Anterior cingulate cortex (tissue), 58 donors: ENCODE measurements around the gene SPC25.
"Not testable (repeated sequence)": the region's sequence is repeated elsewhere in the genome, so short reads cannot be mapped to it uniquely, and the experiment has no call there.

Experiments
- DNase-seq, 58 donors: peaks; one replicate each; lab custom pipeline; 2025; lab: John Stamatoyannopoulos, UW

Gene SPC25

GRCh38 chr2:168904358-168904757 is 14.1 kb upstream of the SPC25 start:
- DNase-seq, result no peak

- DNase-seq, result no peak
Measured at GRCh38 chr2:168903888-168904287, 13.7 kb upstream of the SPC25 start.

DNA sequence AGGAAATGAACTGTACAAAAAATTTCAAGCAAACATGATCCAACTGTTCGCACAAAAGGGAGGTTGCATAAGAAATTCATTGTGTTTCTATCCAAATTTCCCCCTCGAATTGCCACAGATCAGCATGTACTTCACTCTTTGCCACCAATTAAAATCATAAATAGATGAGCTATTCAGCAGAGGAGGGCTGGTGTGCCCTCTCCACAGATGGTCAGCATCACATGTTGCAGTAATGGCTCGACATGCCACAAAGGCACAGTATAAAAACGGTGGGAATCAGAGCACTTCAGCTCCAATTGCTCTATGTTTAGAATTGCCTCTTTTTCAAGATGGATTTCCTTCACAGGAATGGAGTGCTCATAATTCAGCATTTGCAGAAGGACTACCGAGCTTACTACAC is 10.8 kb upstream of the SPC25 start, which contains the start of gene G6PC2:
TSS of gene G6PC2 (plus strand) at position 289 of the 400 bp plus-strand sequence. CDS start at position 330, 41 bp downstream.
- DNase-seq, result peak in 4 of 58 donors; percentile 1 to 38 (median 2)

DNA sequence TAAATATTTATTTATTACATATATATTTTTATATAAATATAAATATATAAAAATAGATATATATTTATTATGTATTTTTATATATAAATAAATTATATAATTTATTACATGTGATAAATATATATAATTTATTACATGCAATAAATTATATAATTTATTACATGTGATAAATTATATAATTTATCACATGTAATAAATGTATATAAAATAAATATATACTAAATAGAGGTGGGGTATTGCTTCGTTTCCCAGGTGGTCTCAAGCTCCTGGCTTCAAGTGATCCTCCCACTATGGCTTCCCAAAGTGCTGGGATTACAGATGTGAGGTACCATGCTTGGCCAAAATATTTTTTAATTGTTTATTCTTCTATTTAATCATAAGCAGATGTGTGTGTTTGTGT is 7.2 kb upstream of the SPC25 start:
- no peak for DNase-seq

DNA sequence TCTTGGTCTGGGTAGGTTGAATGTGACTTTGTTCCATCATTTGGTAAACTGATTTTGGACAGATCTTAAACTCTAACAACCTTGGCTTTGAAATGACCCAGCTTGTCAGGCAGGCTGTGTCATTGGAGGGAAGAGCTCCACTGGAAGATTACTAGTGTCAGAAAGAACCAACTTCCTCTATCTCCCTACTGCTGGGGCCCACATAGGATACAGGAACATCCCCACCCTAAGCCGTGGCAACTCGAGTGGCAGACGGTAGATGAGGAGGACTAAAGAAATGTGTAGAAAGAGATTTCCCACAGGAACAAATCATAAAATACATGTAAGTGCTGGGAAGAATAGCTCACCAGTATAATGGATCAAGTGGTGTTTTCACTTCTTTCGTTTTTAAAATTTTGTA is 6.6 kb upstream of the SPC25 start:
- no peak for DNase-seq

DNA sequence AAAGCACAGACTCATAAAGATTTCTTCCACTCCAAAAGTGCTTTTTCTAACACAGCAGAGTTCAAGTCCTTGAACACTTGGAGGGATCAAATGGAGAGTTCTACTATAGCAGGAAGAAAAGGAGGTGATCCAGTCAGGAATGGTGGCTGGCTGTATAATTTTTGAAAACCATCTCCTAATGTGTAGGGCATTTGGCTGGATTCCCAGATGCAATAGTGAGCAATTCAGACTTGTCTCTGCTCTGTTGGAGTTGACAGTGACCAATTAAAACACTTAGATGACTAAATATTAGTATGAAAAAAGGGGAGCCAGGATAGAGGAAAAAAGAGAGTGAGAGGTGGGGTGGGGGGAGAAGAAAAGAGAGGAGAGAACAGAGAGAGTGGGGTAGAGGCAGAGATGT is 5.5 kb upstream of the SPC25 start:
- DNase-seq, result no peak

GRCh38 chr2:168894720-168895119 is 4.5 kb upstream of the SPC25 start:
- DNase-seq, result no peak

DNA sequence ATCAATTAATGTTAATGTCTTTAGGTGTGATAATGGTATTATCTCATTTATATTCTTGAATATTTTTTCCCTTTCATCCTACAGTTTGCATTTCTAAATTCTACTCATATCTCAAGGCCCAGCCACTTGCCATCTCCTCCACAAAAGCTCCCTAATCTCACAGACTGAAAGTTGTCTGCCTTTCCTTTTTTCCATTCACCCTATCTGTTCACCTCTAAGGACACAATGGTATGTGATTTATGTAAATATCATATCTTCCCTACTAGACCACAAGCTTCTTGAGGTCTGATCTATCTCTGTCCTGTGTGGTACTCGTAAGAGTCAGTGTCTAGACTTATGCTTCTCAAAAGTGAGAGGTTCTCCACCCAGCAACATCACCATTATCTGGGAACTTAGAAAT is 3.9 kb upstream of the SPC25 start:
- DNase-seq, result no peak

DNA sequence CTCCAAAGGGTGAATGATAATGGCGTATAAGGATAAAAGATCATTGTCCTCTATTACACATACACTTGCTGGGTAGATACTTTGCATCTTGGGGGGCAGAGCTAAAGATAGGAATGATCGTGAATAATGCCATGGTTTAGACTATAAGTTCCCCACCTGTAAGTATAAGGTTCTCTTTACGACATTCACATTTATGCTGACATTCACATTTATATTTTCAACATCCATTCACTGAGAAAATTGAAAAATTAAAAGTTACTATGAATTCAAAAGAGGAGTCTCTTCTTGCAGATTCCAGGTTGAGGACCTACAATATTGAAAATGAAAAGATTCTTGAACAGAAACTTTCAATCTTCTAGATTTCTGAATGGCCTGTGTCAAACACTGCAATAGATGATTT is 2.1 kb upstream of the SPC25 start:
- DNase-seq, result no peak

GRCh38 chr2:168889635-168890005 is 610 bp downstream of the SPC25 start:
- DNase-seq, result no peak

GRCh38 chr2:168884975-168885374 is 5.3 kb downstream of the SPC25 start:
- no peak for DNase-seq

GRCh38 chr2:168882163-168882562 is 8.1 kb downstream of the SPC25 start:
- not testable (repeated sequence) for DNase-seq

- no peak for DNase-seq
Measured at GRCh38 chr2:168874368-168875054, 15.7 kb downstream of the SPC25 start.

GRCh38 chr2:168870824-168871223 is 19.4 kb downstream of the SPC25 start:
- not testable (repeated sequence) for DNase-seq

- not testable (repeated sequence) for DNase-seq
Measured at GRCh38 chr2:168870369-168870768, 19.9 kb downstream of the SPC25 start.

GRCh38 chr2:168867164-168867563 is 23.1 kb downstream of the SPC25 start:
- not testable (repeated sequence) for DNase-seq

DNA sequence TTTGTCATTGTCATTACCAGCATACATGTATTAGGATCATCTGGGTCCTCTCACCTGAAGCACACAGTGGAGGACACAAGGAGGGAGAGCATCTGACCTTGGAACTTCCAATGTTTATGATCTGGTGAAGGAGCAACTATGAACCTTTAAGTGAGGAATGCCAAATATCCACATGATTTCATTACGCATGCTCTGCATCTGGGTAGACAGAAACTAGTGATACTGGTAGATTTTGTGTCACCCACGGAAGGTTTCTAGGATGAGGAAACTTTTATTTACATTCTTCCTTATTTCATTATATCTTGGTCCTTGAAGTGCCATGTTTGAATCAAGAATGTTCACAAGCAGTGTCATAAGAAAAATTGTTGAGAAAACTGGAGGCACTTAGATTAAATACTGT is 32.1 kb downstream of the SPC25 start:
- no peak for DNase-seq

GRCh38 chr2:168855601-168856000 is 34.6 kb downstream of the SPC25 start:
- no peak for DNase-seq

GRCh38 chr2:168854651-168855050 is 35.6 kb downstream of the SPC25 start:
- DNase-seq, result no peak

- DNase-seq, result no peak
Measured at GRCh38 chr2:168853471-168853870, 36.8 kb downstream of the SPC25 start.

GRCh38 chr2:168852481-168852880 is 37.7 kb downstream of the SPC25 start:
- no peak for DNase-seq

DNA sequence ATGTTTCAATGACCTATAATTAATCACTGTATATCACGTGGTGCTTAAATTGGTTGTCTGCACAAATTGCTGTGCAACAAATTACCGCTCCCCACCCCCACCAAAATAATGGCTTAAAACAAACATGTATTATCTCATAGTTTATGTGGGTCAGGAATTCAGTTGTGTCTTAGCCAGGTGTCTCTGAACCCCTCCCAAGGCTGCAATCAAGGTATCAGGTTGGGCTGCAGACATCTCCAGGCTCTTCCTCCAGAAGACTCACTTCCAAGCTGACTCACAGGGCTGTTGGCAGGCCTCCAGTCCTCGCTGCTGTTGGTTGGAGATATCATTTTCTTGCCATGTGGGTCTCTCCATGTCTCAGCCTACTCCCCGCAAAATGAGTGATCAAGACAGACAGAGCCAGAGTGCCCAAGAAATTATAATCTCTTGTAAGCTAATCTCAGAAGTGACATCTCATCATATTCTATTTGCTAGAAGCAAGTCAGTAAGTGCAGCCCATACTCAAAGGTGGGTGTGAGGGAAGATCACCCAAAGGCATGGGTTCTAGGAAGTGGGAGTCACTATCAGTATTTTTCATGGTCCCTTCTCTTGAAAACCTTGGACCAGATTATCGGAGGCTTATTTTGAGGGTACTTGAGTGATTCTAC is 38.4 kb downstream of the SPC25 start:
- peak in 24 of 58 donors; percentile 1 to 35 (median 11) for DNase-seq
